GM21360 (cell line): ENCODE data around the gene AURKA.
"Not testable (repeated sequence)": the region's sequence is repeated elsewhere in the genome, so short reads cannot be mapped to it uniquely, and the experiment has no call there.

ENCODE experiments used
- ATAC-seq: cut with Tn5 transposase; IDR thresholded peaks from one replicate; pipeline ENCODE4 v1.9.1; 2021; ENCODE audit warnings: mild to moderate bottlenecking, moderate library complexity; ENCODE audit not compliant: unreplicated experiment

The AURKA gene

DNA sequence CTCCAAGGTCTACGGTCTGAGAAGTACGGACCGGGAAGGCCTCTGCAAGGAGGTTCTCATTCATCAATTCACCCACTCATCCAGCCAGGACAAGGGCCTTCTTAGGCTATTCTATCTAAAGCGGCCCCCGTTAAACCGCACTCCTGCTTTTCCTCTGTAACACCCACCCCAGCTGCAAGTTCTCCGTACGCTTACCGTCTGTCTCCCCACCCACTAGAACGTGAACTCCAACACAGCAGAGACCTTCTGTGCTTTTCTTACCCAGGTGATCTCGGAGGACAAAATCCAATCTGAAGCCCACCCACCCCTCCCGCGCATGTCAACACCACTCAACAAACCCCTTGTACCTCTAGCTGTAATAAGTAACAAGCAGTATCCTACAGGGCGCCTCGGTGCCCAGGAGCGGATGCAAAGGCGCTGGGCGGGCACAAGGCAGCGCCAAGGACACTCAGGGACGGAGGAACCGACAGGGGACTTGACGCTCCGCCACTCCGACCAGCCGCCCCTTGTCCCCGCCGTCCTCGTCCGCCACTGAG lies 351 bp downstream of the AURKA start:
- ATAC-seq, result peak; percentile 31

- ATAC-seq, result no peak
Observed at GRCh38 chr20:56391037-56391436, 978 bp downstream of the AURKA start.

DNA sequence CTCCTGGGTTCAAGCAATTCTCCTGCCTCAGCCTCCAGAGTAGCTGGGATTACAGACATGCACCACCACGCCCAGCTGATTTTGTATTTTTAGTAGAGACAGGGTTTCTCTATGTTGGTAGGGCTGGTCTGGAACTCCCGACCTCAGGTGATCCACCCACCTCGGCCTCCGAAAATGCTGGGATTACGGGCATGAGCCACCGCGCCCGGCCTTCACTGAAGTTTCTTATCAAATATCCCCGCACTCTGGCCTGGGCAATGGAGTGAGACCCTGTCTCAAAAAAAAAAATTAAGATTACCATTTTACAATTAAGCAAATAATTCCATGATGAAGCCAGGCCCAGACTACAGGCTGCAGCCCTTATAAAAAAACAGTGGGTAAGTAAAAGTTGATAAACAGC lies 1.6 kb downstream of the AURKA start:
- not testable (repeated sequence) for ATAC-seq

- no peak for ATAC-seq
Observed at GRCh38 chr20:56389807-56390206, 2.2 kb downstream of the AURKA start.

DNA sequence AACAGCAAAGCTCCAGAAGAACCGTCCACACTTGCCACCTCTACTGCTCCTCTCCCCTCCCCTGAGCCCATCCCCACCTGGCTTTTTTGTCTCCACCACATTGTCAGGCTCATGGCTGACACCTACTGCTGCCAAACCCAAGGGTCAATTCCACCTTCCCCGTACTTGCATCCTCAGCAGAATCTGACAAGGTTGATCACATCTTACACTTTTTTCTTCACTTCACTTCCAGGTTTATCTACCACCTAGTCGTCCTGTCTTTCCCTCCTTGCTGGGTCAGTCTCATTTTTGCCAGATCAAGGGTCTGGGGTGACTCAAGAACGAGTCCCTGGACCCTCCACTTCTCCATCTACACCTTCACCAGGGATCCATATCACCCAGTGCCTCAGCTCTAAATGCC lies 3.1 kb downstream of the AURKA start:
- no peak for ATAC-seq

DNA sequence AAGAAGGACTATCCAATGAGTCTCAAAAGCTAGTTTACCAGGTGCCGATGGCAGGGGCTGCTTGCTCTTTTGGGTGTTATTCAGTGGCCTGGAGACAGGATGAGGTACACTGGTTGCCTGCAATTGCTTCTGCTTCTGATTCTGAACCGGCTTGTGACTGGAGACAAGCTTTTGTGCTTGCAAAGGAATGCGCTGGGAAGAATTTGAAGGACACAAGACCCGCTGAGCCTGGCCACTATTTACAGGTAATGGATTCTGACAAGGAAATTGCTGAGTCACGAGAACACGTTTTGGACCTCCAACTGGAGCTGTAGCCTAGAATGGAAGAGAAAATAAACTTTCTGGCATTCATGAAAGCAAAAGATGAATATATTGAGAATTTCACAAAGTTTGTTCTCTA lies 5.8 kb downstream of the AURKA start:
- ATAC-seq, result no peak

GRCh38 chr20:56385130-56385529 lies 6.9 kb downstream of the AURKA start:
- no peak for ATAC-seq

DNA sequence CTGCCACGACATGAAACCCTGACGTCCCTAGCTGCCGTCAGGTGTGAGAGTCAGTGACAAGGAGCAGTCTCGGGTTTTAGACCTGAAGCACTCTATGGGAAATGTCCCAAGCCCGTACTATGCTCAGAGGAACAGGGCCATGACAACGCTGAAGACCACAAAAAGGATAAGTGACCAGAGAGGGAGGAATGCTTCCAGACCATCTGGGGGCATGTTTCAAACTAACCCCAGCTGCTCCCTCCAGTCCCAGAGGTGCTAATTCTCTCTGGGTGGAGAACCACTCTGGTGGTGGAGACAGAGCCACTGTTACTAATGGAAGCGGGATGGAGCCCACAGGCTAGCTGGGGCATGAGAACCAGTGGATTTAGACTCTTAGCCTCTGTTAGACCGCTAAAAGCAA lies 8.7 kb downstream of the AURKA start:
- ATAC-seq, result no peak

GRCh38 chr20:56382696-56383095 lies 9.3 kb downstream of the AURKA start:
- ATAC-seq, result no peak

GRCh38 chr20:56381501-56381900 lies 10.5 kb downstream of the AURKA start:
- ATAC-seq, result peak; percentile 43

DNA sequence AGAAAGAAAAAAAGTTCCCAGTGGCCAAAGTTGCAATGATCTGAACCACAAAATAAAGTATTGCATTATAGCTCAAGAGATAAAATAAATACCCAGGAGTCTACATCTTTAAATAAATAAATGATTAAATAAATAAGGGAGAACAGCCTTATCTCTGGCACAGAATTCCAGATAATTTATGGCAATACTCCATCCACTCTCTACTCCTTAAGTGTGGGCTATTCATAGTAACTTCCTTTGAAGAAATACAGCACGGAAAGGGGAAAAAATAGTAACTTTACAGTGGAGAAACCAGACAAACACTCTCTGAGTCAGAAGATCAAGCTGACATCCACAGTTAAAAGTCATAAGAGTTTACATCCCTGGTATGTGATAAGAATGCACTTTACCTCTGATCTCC lies 11.6 kb downstream of the AURKA start:
- no peak for ATAC-seq

DNA sequence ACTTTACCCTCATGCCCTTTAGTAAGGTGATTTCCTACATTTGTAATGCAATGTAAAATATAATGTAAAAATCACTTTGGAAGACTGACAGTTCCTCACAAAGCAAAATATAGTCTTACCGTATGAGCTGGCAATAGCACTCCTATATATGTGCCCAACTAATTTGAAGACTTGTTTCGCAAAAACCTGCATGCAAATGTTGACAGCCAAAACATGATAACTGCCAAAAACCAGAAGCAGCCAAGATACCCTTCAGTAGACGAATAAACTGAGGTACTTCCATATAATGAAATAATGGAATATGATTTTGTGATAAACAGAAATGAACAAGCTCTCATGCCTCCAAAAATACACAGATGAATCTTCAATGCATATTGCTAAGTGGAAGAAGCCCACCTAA lies 13.6 kb downstream of the AURKA start:
- ATAC-seq, result no peak

DNA sequence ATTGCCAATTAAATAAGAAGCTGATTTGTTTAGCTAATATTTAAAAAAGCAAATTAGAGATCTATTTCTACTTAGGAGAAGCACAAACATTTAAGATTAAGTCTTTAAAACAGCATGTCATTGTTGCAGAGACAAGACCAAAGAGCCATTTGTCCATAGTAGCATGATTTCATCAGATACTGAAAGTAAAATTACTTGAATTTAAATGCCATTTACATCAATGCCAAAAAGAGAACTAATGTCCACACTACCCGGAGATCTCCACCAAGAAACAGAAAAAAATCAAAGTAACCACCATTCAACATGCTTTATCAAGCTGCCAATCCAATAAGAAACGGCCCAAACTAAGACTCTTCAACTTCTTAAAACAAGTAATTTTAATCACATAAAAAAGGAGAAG lies 15.7 kb downstream of the AURKA start:
- ATAC-seq, result no peak

GRCh38 chr20:56373942-56374341 lies 18.1 kb downstream of the AURKA start:
- ATAC-seq, result no peak

GRCh38 chr20:56372850-56373249 lies 19.2 kb downstream of the AURKA start:
- no peak for ATAC-seq

- ATAC-seq, result no peak
Observed at GRCh38 chr20:56371977-56372376, 20.0 kb downstream of the AURKA start.

DNA sequence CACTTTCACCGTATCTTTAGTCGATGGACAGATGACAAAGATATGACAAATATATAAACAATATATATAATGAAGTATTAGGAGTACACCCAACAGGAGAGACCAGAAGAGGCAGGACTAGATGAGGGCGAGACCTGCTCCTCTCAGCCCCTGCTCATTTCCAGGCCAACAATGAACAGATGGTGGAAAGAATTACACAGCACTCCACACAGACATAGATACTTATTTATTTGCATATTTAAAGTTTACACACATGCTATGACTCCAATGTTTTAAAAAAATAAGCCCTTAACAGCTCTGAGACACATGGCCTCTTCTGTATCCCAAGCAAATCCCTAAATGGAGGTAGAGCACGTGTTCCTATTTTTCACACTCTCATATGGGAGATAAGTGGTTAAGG lies 22.8 kb downstream of the AURKA start:
- ATAC-seq, result no peak

- ATAC-seq, result no peak
Observed at GRCh38 chr20:56368351-56369134, 23.5 kb downstream of the AURKA start.

- ATAC-seq, result no peak
Observed at GRCh38 chr20:56363491-56363890, 28.5 kb downstream of the AURKA start.

DNA sequence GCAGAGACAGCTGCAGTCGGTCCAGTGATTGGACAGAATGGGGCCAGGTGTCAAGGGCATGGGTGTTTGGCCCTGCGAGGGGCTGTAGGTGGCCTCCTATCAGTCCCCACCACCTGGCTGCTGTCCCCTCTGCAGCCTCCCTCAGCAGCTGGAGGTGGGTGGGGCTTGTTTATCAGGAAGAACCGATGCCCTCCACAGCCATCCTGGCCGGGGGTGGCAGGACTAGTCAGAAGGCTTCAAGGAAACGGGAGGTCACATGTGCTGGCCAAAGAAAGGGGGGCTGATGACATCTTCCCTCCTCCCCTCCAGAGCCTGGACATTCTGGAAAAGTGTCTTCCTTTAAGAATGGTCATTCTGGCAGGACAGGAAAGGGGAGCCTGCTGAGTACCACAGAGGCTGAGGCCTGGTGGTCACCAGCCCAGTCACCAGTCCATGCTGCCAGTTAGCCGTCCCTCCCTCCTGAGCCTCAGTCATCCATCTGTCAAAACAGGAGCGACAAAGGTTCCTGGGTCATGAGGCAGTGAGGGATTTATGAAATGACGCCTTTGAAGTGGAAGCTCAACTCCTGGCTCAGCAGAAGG lies 29.1 kb downstream of the AURKA start:
- ATAC-seq, result no peak

DNA sequence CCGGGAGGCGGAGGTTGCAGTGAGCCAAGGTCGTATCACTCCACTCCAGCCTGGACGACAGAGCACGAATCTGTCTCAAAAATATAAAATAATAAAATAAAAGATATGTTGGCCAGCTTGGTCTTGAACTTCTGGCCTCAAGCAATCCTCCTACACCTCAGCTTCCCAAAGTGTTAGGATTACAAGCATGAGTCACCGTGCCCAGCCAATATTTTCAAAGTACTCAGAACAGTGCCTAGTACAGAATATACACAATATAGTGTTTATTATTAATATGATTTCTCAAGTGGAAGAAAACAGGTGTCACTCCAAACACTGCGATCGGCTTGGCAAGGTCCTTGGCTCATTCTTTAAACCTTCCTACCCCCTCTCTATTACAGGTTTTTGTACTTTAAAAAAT lies 30.1 kb downstream of the AURKA start:
- ATAC-seq, result no peak

- ATAC-seq, result no peak
Observed at GRCh38 chr20:56360908-56361205, 31.2 kb downstream of the AURKA start.
